PC-3 (cell line): ENCODE data around the gene FAM81A. TPM values are rescaled to one million over a fixed set of nuclear protein-coding genes. Genes with fewer than 3 reads are reported as not detected.
A peak's percentile ranks its signal among the peaks of the same experiment; 100 is the strongest.

Experiments
- ATAC-seq: fragments of 200-7000 bp; cut with Tn5 transposase; 2 replicates; pipeline ENCODE4 v1.9.1; 2020; ENCODE audit warnings: mild to moderate bottlenecking, moderate library complexity
- BruUV-seq: library from RNA; stranded (reverse); fragments of 400-500 nt; replicated peaks from 2 replicates; lab custom pipeline; 2021; lab: Mats Ljungman, UMichigan
- CTCF ChIA-PET: fragments of 300-600 bp; sonication (Branson Sonifier 250); formaldehyde crosslinking; loops from one replicate; lab custom pipeline; 2022; ENCODE audit warnings: antibody characterized with exemption; lab: Charles Lee
- POLR2A ChIA-PET: fragments of 300-600 bp; sonication (Branson Sonifier 250); formaldehyde crosslinking; loops from one replicate; lab custom pipeline; 2022; ENCODE audit warnings: antibody characterized with exemption; ENCODE audit not compliant: unreplicated experiment; lab: Charles Lee
- DNase-seq: peaks from one replicate; pipeline ENCODE4 v3.0.0-alpha.2; 2015
- H2AFZ ChIP-seq: fragments of 300-600 bp; sonication (generic); 2 replicates; pipeline ENCODE4 v1.6.0; 2016; ENCODE audit warnings: antibody characterized with exemption, low read length
- H3F3A ChIP-seq: fragments of 300-600 bp; sonication (generic); one replicate; pipeline ENCODE4 v1.6.0; 2017; ENCODE audit warnings: antibody characterized with exemption, low read length, control low read depth, mild to moderate bottlenecking; ENCODE audit not compliant: unreplicated experiment
- H3K27ac ChIP-seq: fragments of 300-600 bp; sonication (generic); 2 replicates; pipeline ENCODE4 v1.5.1; 2016; ENCODE audit warnings: mild to moderate bottlenecking, low read length
- H3K27me3 ChIP-seq: fragments of 300-600 bp; sonication (generic); 2 replicates; pipeline ENCODE4 v1.6.1; 2016; ENCODE audit warnings: low read length, mixed read lengths
- H3K36me3 ChIP-seq: fragments of 300-600 bp; sonication (generic); 2 replicates; pipeline ENCODE4 v1.6.1; 2016; ENCODE audit warnings: low read depth, mixed run types, low read length, mixed read lengths
- H3K4me1 ChIP-seq: fragments of 300-600 bp; sonication (generic); 2 replicates; pipeline ENCODE4 v1.5.1; 2016; ENCODE audit warnings: low read length; ENCODE audit not compliant: insufficient read depth
- H3K4me2 ChIP-seq: fragments of 300-600 bp; sonication (generic); 2 replicates; pipeline ENCODE4 v1.6.0; 2016; ENCODE audit warnings: low read length
- H3K4me3 ChIP-seq: fragments of 300-600 bp; sonication (generic); 2 replicates; pipeline ENCODE4 v1.5.1; 2016; ENCODE audit warnings: mild to moderate bottlenecking, low read length, mixed read lengths
- H3K79me2 ChIP-seq: fragments of 300-600 bp; sonication (generic); 2 replicates; pipeline ENCODE4 v1.6.1; 2017; ENCODE audit warnings: low read length, mixed read lengths
- H3K9ac ChIP-seq: fragments of 300-600 bp; sonication (generic); 2 replicates; pipeline ENCODE4 v1.6.0; 2016; ENCODE audit warnings: mild to moderate bottlenecking, low read length
- H3K9me2 ChIP-seq: fragments of 300-600 bp; sonication (generic); replicated peaks from 2 replicates; pipeline ENCODE4 v1.6.1; 2016; ENCODE audit warnings: mixed run types, low read length, mixed read lengths
- H3K9me3 ChIP-seq: fragments of 300-600 bp; sonication (generic); 2 replicates; pipeline ENCODE4 v1.6.1; 2016; ENCODE audit warnings: low read length, mixed read lengths
- H4K20me1 ChIP-seq: fragments of 300-600 bp; sonication (generic); 2 replicates; pipeline ENCODE4 v1.6.1; 2016; ENCODE audit warnings: low read length, mixed read lengths
- EZH2 ChIP-seq: fragments of 300-600 bp; sonication (generic); IDR thresholded peaks from one replicate; pipeline ENCODE4 v1.6.1; 2017; ENCODE audit warnings: antibody characterized with exemption, mild to moderate bottlenecking, low read length; ENCODE audit not compliant: unreplicated experiment
- EZH2phosphoT487 ChIP-seq: fragments of 300-600 bp; sonication (generic); IDR thresholded peaks from 2 replicates; pipeline ENCODE4 v1.6.1; 2018; ENCODE audit warnings: mild to moderate bottlenecking, antibody characterized with exemption, low read length, borderline replicate concordance
- intact Hi-C: fragments of 100-400 bp; cut with micrococcal nuclease; formaldehyde crosslinking; loops from 2 replicates; pipeline ENCODE4 v1.9.0; 2023
- total RNA-seq: library from RNA; depleted of rRNA; stranded (reverse); fragments of >200 nt; gene quantifications from 2 replicates; pipeline ENCODE4 v1.2.3, GENCODE V29; 2014
- TF ChIP-seq, protein P1 (sequence below): fragments of 300-600 bp; sonication (generic); conservative IDR thresholded peaks from 2 replicates; pipeline ENCODE4 v1.5.1; 2017; ENCODE audit warnings: antibody characterized with exemption, low read depth, mild to moderate bottlenecking, low read length

The FAM81A gene
- total RNA-seq, 1 experiment from 2014 or later = 2.5 TPM

DNA sequence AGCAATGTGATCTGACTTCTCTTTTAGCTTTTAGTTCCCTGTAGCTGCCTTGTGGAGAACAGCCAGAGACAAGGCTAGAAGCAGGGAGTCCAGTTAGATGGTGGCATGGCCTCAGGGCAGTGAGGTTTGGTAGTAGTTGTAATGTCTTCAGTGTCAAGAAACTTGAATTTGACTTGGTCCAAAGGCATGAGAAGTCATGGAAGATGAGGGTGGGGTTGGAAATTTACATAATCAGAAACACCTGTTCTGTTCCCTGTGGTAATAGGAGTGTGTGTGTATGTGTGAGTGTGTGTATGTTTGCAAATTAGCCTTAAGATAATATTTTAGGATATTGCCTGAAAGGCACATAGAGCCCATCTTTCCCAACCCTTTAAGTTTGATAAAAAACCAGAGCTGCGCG lies 118.4 kb downstream of the FAM81A start:
- H3K36me3 ChIP-seq = no peaks in the 10 kb centered on the region
- no peak overlapping the region for H3K9ac ChIP-seq
- no peak for TF ChIP-seq EZH2
- TF ChIP-seq EZH2phosphoT487 = no peak
- TF ChIP-seq, protein P1, sequence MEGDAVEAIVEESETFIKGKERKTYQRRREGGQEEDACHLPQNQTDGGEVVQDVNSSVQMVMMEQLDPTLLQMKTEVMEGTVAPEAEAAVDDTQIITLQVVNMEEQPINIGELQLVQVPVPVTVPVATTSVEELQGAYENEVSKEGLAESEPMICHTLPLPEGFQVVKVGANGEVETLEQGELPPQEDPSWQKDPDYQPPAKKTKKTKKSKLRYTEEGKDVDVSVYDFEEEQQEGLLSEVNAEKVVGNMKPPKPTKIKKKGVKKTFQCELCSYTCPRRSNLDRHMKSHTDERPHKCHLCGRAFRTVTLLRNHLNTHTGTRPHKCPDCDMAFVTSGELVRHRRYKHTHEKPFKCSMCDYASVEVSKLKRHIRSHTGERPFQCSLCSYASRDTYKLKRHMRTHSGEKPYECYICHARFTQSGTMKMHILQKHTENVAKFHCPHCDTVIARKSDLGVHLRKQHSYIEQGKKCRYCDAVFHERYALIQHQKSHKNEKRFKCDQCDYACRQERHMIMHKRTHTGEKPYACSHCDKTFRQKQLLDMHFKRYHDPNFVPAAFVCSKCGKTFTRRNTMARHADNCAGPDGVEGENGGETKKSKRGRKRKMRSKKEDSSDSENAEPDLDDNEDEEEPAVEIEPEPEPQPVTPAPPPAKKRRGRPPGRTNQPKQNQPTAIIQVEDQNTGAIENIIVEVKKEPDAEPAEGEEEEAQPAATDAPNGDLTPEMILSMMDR = no peak
- BruUV-seq = no TSS peak
- ChIA-PET CTCF (no interaction called here), POLR2A (no interaction called here)
- no peaks in the 10 kb centered on the region for H4K20me1 ChIP-seq
- no peaks in the 10 kb centered on the region for H3K79me2 ChIP-seq
- H3K4me1 ChIP-seq = peaks cover 27% of the 10 kb centered on the region
- intact Hi-C loops = no loop called here
- H2AFZ ChIP-seq = no peak overlapping the region
- 0 out of 2 replicates have a peak overlapping the region, but pooled peaks have one; percentile 18 for H3K4me2 ChIP-seq
- peak overlapping the region; percentile 54 for H3K27ac ChIP-seq
- ATAC-seq = no peak
- no peaks in the 10 kb centered on the region for H3K27me3 ChIP-seq
- no peak for DNase-seq
- no peaks in the 10 kb centered on the region for H3K9me2 ChIP-seq
- no peaks in the 10 kb centered on the region for H3F3A ChIP-seq
- H3K4me3 ChIP-seq = no peak overlapping the region
- no peaks in the 10 kb centered on the region for H3K9me3 ChIP-seq

DNA sequence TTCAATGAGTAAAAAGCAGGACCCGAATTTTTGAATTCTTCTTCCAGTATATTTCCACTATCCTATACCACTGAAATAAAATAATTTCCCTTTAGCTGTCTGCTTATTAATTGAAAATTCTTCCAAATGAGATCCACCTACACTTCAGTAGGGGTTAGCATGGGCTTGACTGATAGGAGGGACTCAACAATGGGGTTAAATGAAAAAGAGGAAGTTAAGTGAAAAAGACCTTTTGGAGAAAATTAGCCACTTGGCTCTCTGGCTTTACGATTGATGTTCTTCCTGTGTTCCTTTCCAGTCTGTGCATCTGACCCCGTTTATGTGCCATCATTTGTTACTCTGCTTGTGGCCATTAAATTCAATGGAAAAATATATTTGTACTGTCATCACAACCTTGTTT lies 119.6 kb downstream of the FAM81A start:
- H3K27me3 ChIP-seq = no peaks in the 10 kb centered on the region
- H3K9ac ChIP-seq = no peak overlapping the region
- ChIA-PET CTCF (no interaction called here), POLR2A (no interaction called here)
- no TSS peak for BruUV-seq
- no peaks in the 10 kb centered on the region for H3K9me2 ChIP-seq
- H3K4me3 ChIP-seq = no peak overlapping the region
- no peak for DNase-seq
- no peaks in the 10 kb centered on the region for H3K9me3 ChIP-seq
- H4K20me1 ChIP-seq = no peaks in the 10 kb centered on the region
- H3K27ac ChIP-seq = no peak overlapping the region
- intact Hi-C loops = no loop called here
- no peaks in the 10 kb centered on the region for H3K36me3 ChIP-seq
- ATAC-seq = no peak
- H3F3A ChIP-seq = no peaks in the 10 kb centered on the region
- peaks cover 27% of the 10 kb centered on the region for H3K4me1 ChIP-seq
- no peak overlapping the region for H3K4me2 ChIP-seq
- no peak overlapping the region for H2AFZ ChIP-seq
- H3K79me2 ChIP-seq = no peaks in the 10 kb centered on the region
- TF ChIP-seq EZH2 = no peak

DNA sequence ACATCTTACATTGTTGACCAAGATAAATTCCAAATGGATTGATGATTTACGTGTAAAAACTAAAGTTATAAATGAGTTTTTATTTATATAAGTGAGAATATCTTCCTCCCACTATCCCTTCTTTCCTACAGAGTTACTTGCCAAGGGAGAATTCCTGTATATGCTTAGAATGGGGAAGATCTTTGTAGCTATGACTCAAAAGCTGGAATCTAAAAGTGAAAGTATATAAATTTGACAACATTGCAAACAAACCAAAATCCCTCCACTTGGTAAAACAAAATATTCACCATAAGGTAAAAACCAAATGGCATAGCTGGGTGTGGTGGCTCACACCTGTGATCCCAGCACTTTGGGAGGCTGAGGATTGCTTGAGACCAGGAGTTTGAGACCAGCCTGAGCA lies 120.9 kb downstream of the FAM81A start:
- ChIA-PET POLR2A (interaction anchor here (0.6 kb wide), 1 partner anchor 876 kb away, joined by 4 read pairs; no protein-coding TSS in a partner anchor), CTCF (no interaction called here)
- Histone ChIP-seq H3K79me2 (no peaks in the 10 kb centered on the region), H3K4me1 (peaks cover 25% of the 10 kb centered on the region), H3K36me3 (no peaks in the 10 kb centered on the region), H3K27ac (no peak overlapping the region), H3K9ac (no peak overlapping the region), H4K20me1 (no peaks in the 10 kb centered on the region), H3F3A (no peaks in the 10 kb centered on the region), H3K4me3 (no peak overlapping the region), H3K9me3 (no peaks in the 10 kb centered on the region), H3K27me3 (no peaks in the 10 kb centered on the region), H3K9me2 (no peaks in the 10 kb centered on the region), H2AFZ (no peak overlapping the region), H3K4me2 (no peak overlapping the region)
- ATAC-seq = no peak
- no TSS peak for BruUV-seq
- DNase-seq = no peak
- TF ChIP-seq EZH2 (no peak), EZH2phosphoT487 (no peak)
- TF ChIP-seq, protein P1 = no peak
- intact Hi-C loops = no loop called here
